Caco-2 (cell line): ENCODE data around the gene DPEP3. TPM values are rescaled to one million over a fixed set of nuclear protein-coding genes. Genes with fewer than 3 reads are reported as not detected.

Experiments
- BruUV-seq: library from RNA; stranded (reverse); fragments of 400-500 nt; replicated peaks from 2 replicates; lab custom pipeline; 2021; lab: Mats Ljungman, UMichigan
- CTCF ChIA-PET: fragments of 300-600 bp; sonication (Branson Sonifier 250); formaldehyde crosslinking; loops from one replicate; lab custom pipeline; 2022; ENCODE audit warnings: antibody characterized with exemption; lab: Charles Lee
- POLR2A ChIA-PET: fragments of 300-600 bp; sonication (Branson Sonifier 250); formaldehyde crosslinking; loops from one replicate; lab custom pipeline; 2022; ENCODE audit warnings: antibody characterized with exemption; lab: Charles Lee
- DNase-seq, 2 experiments: peaks; one replicate each; pipeline versions ENCODE4 v3.0.0 to v3.0.0-alpha.2; 2020 to 2022
- H3K27me3 ChIP-seq: replicated peaks from 2 replicates; pipeline ENCODE4 v1.6.0; 2011; ENCODE audit warnings: low read length; ENCODE audit not compliant: control insufficient read depth, insufficient read depth
- H3K36me3 ChIP-seq: 2 replicates; pipeline ENCODE4 v1.5.1; 2011; ENCODE audit warnings: low read length; ENCODE audit not compliant: control insufficient read depth, insufficient read depth
- H3K4me1 ChIP-seq: fragments of 250-450 bp; sonication (Bioruptor Pico); 2 replicates; pipeline ENCODE4 v1.5.1; 2020; ENCODE audit warnings: mild to moderate bottlenecking
- H3K4me3 ChIP-seq: 2 replicates; pipeline ENCODE4 v1.5.1; 2011; ENCODE audit warnings: low read depth, mild to moderate bottlenecking, control low read depth, low read length
- H3K9me3 ChIP-seq: fragments of 250-450 bp; sonication (Bioruptor Pico); 2 replicates; pipeline ENCODE4 v1.5.1; 2020; ENCODE audit warnings: mild to moderate bottlenecking, moderate library complexity
- H3K27ac Mint-ChIP-seq: one replicate; pipeline ENCODE4 v1.8.0; 2022; ENCODE audit warnings: mixed read lengths; ENCODE audit not compliant: unreplicated experiment
- H3K27me3 Mint-ChIP-seq: one replicate; pipeline ENCODE4 v1.8.0; 2022; ENCODE audit warnings: mixed read lengths; ENCODE audit not compliant: insufficient read depth, unreplicated experiment
- H3K36me3 Mint-ChIP-seq: one replicate; pipeline ENCODE4 v1.8.0; 2022; ENCODE audit warnings: mild to moderate bottlenecking, mixed read lengths; ENCODE audit not compliant: insufficient read depth, unreplicated experiment
- H3K4me1 Mint-ChIP-seq: one replicate; pipeline ENCODE4 v1.8.0; 2022; ENCODE audit warnings: low read depth, mixed read lengths; ENCODE audit not compliant: unreplicated experiment
- H3K4me3 Mint-ChIP-seq: one replicate; pipeline ENCODE4 v1.8.0; 2022; ENCODE audit warnings: mild to moderate bottlenecking, moderate library complexity, mixed read lengths; ENCODE audit not compliant: unreplicated experiment
- H3K9me3 Mint-ChIP-seq: one replicate; pipeline ENCODE4 v1.8.0; 2022; ENCODE audit warnings: mixed read lengths; ENCODE audit not compliant: unreplicated experiment
- intact Hi-C: fragments of 100-400 bp; cut with micrococcal nuclease; formaldehyde crosslinking; loops from one replicate; pipeline ENCODE4 v1.10.0; 2022; ENCODE audit not compliant: unreplicated experiment
- total RNA-seq: library from RNA; stranded (reverse); gene quantifications from 2 replicates; pipeline ENCODE4 v1.2.3, GENCODE V29; 2022
- TF ChIP-seq, protein P1 (sequence below), 2 experiments: fragments of 200-600 bp in 1 of 2; IDR thresholded peaks; 1 replicate in 1 of 2; 2 replicates in 1 of 2; pipeline versions ENCODE4 v1.5.1 to v1.8.0; 2011 to 2022; ENCODE audit warnings: antibody characterized with exemption in 1 of 2, control low read depth in 1 of 2, inconsistent platforms in 1 of 2, low read depth in 1 of 2, low read length in 1 of 2, mild to moderate bottlenecking in 1 of 2, moderate library complexity in 1 of 2; ENCODE audit not compliant: insufficient read depth in 1 of 2, severe bottlenecking in 1 of 2, unreplicated experiment in 1 of 2

Gene DPEP3
- total RNA-seq, 1 experiment from 2014 or later, result not detected

DNA sequence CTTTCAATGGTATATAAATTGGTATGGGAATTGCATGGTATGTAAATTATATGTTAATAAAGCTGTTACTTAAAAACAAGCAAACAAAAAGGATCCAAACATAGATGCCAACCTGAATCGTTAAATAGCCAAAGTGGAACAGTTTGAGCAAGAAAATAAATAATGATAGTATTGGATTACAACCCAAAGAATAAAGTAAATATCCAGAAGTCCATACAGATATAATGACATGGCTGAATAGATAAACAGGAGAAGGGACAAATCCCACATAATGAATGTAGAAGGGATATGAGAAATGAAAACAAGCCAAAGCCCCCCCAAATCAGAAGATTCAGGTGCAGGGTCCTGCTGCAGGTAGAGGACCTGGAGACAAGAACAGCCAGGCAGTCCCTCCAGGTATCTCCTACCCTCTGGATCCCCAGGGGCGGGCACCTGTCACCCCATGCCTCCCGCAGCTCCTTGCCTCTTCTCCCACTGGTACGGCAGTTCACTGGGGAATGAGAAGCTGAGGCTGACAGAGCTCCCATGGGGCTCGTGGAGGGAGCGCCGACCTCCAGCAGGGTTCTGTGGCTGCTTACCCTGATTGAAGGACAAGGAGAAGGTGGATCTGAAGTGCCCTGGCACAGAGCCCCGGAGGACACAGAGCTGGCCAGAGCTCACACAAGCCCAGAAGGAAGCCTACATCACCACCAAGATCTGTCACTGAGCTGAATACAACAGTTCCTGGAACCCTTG lies 26.5 kb downstream of the DPEP3 start:
- CTCF ChIA-PET, result interaction anchor here (0.9 to 1.3 kb wide), 2 partner anchors 12 to 87 kb away, joined by 4 to 6 read pairs; no protein-coding TSS in a partner anchor
- no TSS peak for BruUV-seq
- Histone ChIP-seq H3K27me3 (no peaks in the 10 kb centered on the region), H3K4me1 (no peaks in the 10 kb centered on the region), H3K9me3 (no peaks in the 10 kb centered on the region), H3K4me3 (no peak overlapping the region), H3K36me3 (peaks cover 8% of the 10 kb centered on the region)
- no peak overlapping the region for H3K4me3 Mint-ChIP-seq
- POLR2A ChIA-PET, result interaction anchor here (0.6 kb wide), 1 partner anchor 133 kb away, joined by 4 read pairs; no protein-coding TSS in a partner anchor
- TF ChIP-seq, protein P1, sequence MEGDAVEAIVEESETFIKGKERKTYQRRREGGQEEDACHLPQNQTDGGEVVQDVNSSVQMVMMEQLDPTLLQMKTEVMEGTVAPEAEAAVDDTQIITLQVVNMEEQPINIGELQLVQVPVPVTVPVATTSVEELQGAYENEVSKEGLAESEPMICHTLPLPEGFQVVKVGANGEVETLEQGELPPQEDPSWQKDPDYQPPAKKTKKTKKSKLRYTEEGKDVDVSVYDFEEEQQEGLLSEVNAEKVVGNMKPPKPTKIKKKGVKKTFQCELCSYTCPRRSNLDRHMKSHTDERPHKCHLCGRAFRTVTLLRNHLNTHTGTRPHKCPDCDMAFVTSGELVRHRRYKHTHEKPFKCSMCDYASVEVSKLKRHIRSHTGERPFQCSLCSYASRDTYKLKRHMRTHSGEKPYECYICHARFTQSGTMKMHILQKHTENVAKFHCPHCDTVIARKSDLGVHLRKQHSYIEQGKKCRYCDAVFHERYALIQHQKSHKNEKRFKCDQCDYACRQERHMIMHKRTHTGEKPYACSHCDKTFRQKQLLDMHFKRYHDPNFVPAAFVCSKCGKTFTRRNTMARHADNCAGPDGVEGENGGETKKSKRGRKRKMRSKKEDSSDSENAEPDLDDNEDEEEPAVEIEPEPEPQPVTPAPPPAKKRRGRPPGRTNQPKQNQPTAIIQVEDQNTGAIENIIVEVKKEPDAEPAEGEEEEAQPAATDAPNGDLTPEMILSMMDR (IDR thresholded peaks at IDR 0.05; ENCODE audit: insufficient read depth in 1 of 2, low read depth in 1 of 2, low read length in 1 of 2, severe bottlenecking in 1 of 2, unreplicated experiment in 1 of 2), result no peak
- no peaks in the 10 kb centered on the region for H3K27me3 Mint-ChIP-seq
- no peak for DNase-seq
- no peaks in the 10 kb centered on the region for H3K9me3 Mint-ChIP-seq
- intact Hi-C loops, result no loop called here
- no peaks in the 10 kb centered on the region for H3K4me1 Mint-ChIP-seq
- H3K27ac Mint-ChIP-seq, result no peak overlapping the region
- H3K36me3 Mint-ChIP-seq, result peaks cover 83% of the 10 kb centered on the region

DNA sequence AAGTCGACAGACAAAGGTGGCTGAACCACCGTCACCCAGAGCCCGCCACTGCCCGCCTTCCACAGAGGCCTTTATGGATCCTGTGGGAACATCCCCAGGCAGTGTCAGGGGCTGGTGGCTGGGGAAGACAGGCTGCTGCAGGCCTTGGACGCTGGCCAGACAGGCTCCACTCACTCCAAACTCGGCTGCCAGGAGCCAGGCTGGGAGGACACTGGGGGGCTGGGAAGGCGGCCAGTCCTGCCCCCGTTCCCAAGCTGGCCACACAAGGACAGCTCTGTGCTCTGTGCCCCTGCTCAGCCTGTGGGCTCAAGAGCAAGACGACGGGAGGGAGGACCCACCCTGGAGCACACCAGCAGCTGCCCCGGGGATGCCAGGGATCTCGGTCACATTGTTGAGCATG lies 28.8 kb downstream of the DPEP3 start:
- BruUV-seq, result no TSS peak
- no peak overlapping the region for H3K4me3 Mint-ChIP-seq
- Histone ChIP-seq H3K27me3 (no peaks in the 10 kb centered on the region), H3K4me1 (no peaks in the 10 kb centered on the region), H3K36me3 (peaks cover 10% of the 10 kb centered on the region), H3K9me3 (no peaks in the 10 kb centered on the region), H3K4me3 (no peak overlapping the region)
- peaks cover 86% of the 10 kb centered on the region for H3K36me3 Mint-ChIP-seq
- TF ChIP-seq, protein P1 (IDR thresholded peaks at IDR 0.05; ENCODE audit: insufficient read depth in 1 of 2, low read depth in 1 of 2, low read length in 1 of 2, severe bottlenecking in 1 of 2, unreplicated experiment in 1 of 2), result no peak
- no peaks in the 10 kb centered on the region for H3K27me3 Mint-ChIP-seq
- H3K9me3 Mint-ChIP-seq, result no peaks in the 10 kb centered on the region
- intact Hi-C loops, result no loop called here
- no peak overlapping the region for H3K27ac Mint-ChIP-seq
- ChIA-PET POLR2A (interaction anchor here (0.8 to 0.9 kb wide), 2 partner anchors 8 to 16 kb away, joined by 3 read pairs; no protein-coding TSS in a partner anchor), CTCF (no interaction called here)
- H3K4me1 Mint-ChIP-seq, result no peaks in the 10 kb centered on the region
- no peak for DNase-seq

DNA sequence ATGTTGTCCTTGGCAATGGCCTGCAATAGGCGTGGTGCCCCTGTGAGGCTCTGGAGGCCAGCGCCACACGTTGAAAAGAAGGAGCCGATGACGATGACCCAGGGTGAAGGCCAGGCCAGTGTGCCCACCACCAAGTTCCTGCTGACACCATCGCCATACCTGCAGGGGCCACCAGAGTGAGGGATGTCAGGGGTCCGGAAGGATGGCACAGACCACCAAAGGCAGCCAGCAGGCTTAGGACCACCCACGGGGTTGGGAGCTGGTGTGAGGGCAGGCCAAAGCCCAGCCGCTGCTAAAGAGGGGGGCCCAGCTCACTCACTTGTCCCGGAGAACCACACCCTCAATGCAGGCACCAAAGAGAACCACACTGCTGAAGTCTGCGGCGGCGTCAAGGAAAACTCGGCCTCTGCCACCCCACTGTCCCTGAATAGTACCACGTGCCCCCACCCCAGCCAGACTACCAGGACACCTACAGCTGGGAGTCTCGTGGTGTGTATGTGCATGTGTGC lies 29.9 kb downstream of the DPEP3 start:
- no peak overlapping the region for H3K27ac Mint-ChIP-seq
- H3K36me3 Mint-ChIP-seq, result peaks cover 94% of the 10 kb centered on the region
- CTCF ChIA-PET, result interaction anchor here (0.5 kb wide), 1 partner anchor 32 kb away, joined by 3 read pairs; no protein-coding TSS in a partner anchor

More for the DNA sequence above, 29.9 kb downstream of the DPEP3 start:
- POLR2A ChIA-PET, result interaction anchor here (0.6 kb wide), 1 partner anchor 73 kb away, joined by 3 read pairs; the partner anchor contains the start of genes DDX28 and DUS2
- Histone ChIP-seq H3K36me3 (peaks cover 10% of the 10 kb centered on the region), H3K27me3 (no peaks in the 10 kb centered on the region), H3K4me3 (no peak overlapping the region), H3K9me3 (no peaks in the 10 kb centered on the region), H3K4me1 (no peaks in the 10 kb centered on the region)
- intact Hi-C loops, result no loop called here
- no peak for DNase-seq
- BruUV-seq, result no TSS peak
- H3K27me3 Mint-ChIP-seq, result no peaks in the 10 kb centered on the region
- H3K9me3 Mint-ChIP-seq, result no peaks in the 10 kb centered on the region
- H3K4me3 Mint-ChIP-seq, result no peak overlapping the region
- H3K4me1 Mint-ChIP-seq, result no peaks in the 10 kb centered on the region
- TF ChIP-seq, protein P1 (IDR thresholded peaks at IDR 0.05; ENCODE audit: insufficient read depth in 1 of 2, low read depth in 1 of 2, low read length in 1 of 2, severe bottlenecking in 1 of 2, unreplicated experiment in 1 of 2), result no peak
